GM12878 (cell line): ENCODE data around the gene RIMBP2. TPM values are rescaled to one million over a fixed set of nuclear protein-coding genes. Genes with fewer than 3 reads are reported as not detected.

Source experiments
- ATAC-seq: fragments of 200-7000 bp; cut with Tn5 transposase; 3 replicates; pipeline ENCODE4 v1.9.1; 2020; ENCODE audit warnings: mild to moderate bottlenecking, moderate library complexity
- BruUV-seq: library from RNA; stranded (reverse); fragments of 400-500 nt; replicated peaks from 2 replicates; lab custom pipeline; 2021; lab: Mats Ljungman, UMichigan
- CTCF ChIA-PET: fragments of 300-600 bp; sonication (Branson Sonifier 250); formaldehyde crosslinking; extraction: SDS; loops from one replicate; lab custom pipeline; 2021; ENCODE audit warnings: inconsistent platforms; lab: Yijun Ruan, JAX
- POLR2A ChIA-PET: fragments of 350-600 bp; formaldehyde crosslinking; extraction: SDS; loops from one replicate; lab custom pipeline; 2021; ENCODE audit warnings: inconsistent platforms; lab: Charles Lee
- RAD21 ChIA-PET: fragments of 300-600 bp; sonication (Branson Sonifier 250); formaldehyde crosslinking; loops from one replicate; lab custom pipeline; 2023; ENCODE audit warnings: antibody characterized with exemption; ENCODE audit not compliant: unreplicated experiment; lab: Charles Lee
- SMC1A ChIA-PET: fragments of 300-600 bp; sonication (Branson Sonifier 250); formaldehyde crosslinking; loops from one replicate; lab custom pipeline; 2023; ENCODE audit not compliant: unreplicated experiment, uncharacterized antibody; lab: Charles Lee
- DNase-seq: peaks from one replicate; pipeline ENCODE4 v3.0.0-alpha.2; 2011; ENCODE audit warnings: low read depth, low spot score
- FAIRE-seq: peaks from 3 replicates; lab custom pipeline; 2011; peaks lifted over from hg19 to GRCh38; lab: Jason Lieb, UNC
- H2AFZ ChIP-seq: 2 replicates; pipeline ENCODE4 v1.6.0; 2011; ENCODE audit warnings: low read depth, low read length, control low read depth; ENCODE audit not compliant: control insufficient read depth
- H3K27ac ChIP-seq: 2 replicates; pipeline ENCODE4 v1.5.1; 2011; ENCODE audit warnings: control low read depth; ENCODE audit not compliant: control insufficient read depth, insufficient read depth
- H3K27me3 ChIP-seq, 2 experiments: replicated peaks in 1 of 2; 2 replicates each; pipeline versions ENCODE4 v1.6.0 to v1.6.1; 2011; ENCODE audit warnings: low read length in 1 of 2; ENCODE audit not compliant: control insufficient read depth in 2 of 2, insufficient read depth in 2 of 2
- H3K36me3 ChIP-seq, 2 experiments: 2 replicates each; pipeline ENCODE4 v1.5.1; 2011; ENCODE audit warnings: low read length in 1 of 2; ENCODE audit not compliant: control insufficient read depth in 2 of 2, insufficient read depth in 2 of 2
- H3K4me1 ChIP-seq: 2 replicates; pipeline ENCODE4 v1.6.1; 2011; ENCODE audit warnings: mild to moderate bottlenecking, low read length, moderate library complexity, mixed read lengths; ENCODE audit not compliant: control insufficient read depth, insufficient read depth
- H3K4me2 ChIP-seq: 2 replicates; pipeline ENCODE4 v1.6.0; 2011; ENCODE audit warnings: control low read depth; ENCODE audit not compliant: control insufficient read depth, insufficient read depth
- H3K4me3 ChIP-seq: fragments of 200-600 bp; sonication (generic); 2 replicates; pipeline ENCODE4 v1.5.1; 2016
- H3K79me2 ChIP-seq: 2 replicates; pipeline ENCODE4 v1.6.0; 2011; ENCODE audit warnings: low read length; ENCODE audit not compliant: control insufficient read depth, insufficient read depth
- H3K9ac ChIP-seq: 2 replicates; pipeline ENCODE4 v1.8.0; 2011; ENCODE audit warnings: low read length, control low read depth, mixed read lengths; ENCODE audit not compliant: control insufficient read depth, insufficient read depth
- H3K9me3 ChIP-seq: replicated peaks from 3 replicates; pipeline ENCODE4 v1.5.1; 2011; ENCODE audit warnings: mild to moderate bottlenecking, low read length; ENCODE audit not compliant: control insufficient read depth, insufficient read depth
- H4K20me1 ChIP-seq: 2 replicates; pipeline ENCODE4 v1.6.0; 2011; ENCODE audit not compliant: control insufficient read depth, insufficient read depth
- CBX5 ChIP-seq: sonication (generic); IDR thresholded peaks from 2 replicates; pipeline ENCODE4 v1.6.1; 2016; ENCODE audit warnings: low read depth, moderate library complexity, mild to moderate bottlenecking, inconsistent platforms
- SMAD5 ChIP-seq: IDR thresholded peaks from 2 replicates; pipeline ENCODE4 v1.6.1; 2016; ENCODE audit warnings: antibody characterized with exemption, low read depth
- SP1 ChIP-seq: IDR thresholded peaks from one replicate; pipeline ENCODE4 v1.6.1; 2011; ENCODE audit warnings: low read depth, low read length
- WGBS: methylation state at CpG from one replicate; pipeline ENCODE4 v1.1.6; 2016; ENCODE audit warnings: low lambda C conversion rate; ENCODE audit not compliant: insufficient replicate concordance, insufficient coverage; ENCODE audit errors: missing lambda C conversion rate; 5-methylcytosine and 5-hydroxymethylcytosine counted together
- in situ Hi-C: fragments of 300-500 bp; cut with MboI; formaldehyde crosslinking; loops from 9 replicates; pipeline ENCODE4 v1.14.3; 2018; ENCODE audit warnings: mixed read lengths
- intact Hi-C: fragments of 100-400 bp; cut with micrococcal nuclease; formaldehyde crosslinking; loops from one replicate; pipeline ENCODE4 v1.14.2; 2022; ENCODE audit not compliant: unreplicated experiment
- polyA plus RNA-seq, 11 experiments: library from polyadenylated mRNA; depleted of rRNA in 4 of 11; unstranded in 6 of 11; stranded (reverse) in 5 of 11; fragments of >200 nt; fragmentation: Nextera tagmentation in 4 of 11; fragmentation: Illumina TruSeq in 1 of 11; extraction: Ambion mirVana in 4 of 11; extraction: Trizol in 1 of 11; gene quantifications; 1 replicate in 1 of 11; 2 replicates in 10 of 11; pipeline versions ENCODE4 v1.2.1 to v1.2.3, GENCODE V29; 2011 to 2016; ENCODE audit warnings: inconsistent platforms in 2 of 11, missing spikeins in 2 of 11, low read depth in 1 of 11
- total RNA-seq, 4 experiments: library from RNA; depleted of rRNA in 3 of 4; stranded (reverse); fragments of >200 nt in 3 of 4; fragmentation: Illumina TruSeq in 1 of 4; extraction: Trizol in 1 of 4; gene quantifications; 2 replicates each; pipeline versions ENCODE4 v1.2.1 to v1.2.3, GENCODE V29; 2013 to 2021
- TF ChIP-seq, protein P1 (sequence below): fragments of 450-650 bp; formaldehyde crosslinking; IDR thresholded peaks from 2 replicates; pipeline ENCODE4 v1.5.0; 2022; ENCODE audit warnings: mild to moderate bottlenecking, missing genetic modification characterization
- TF ChIP-seq, protein P2 (sequence below): IDR thresholded peaks from 2 replicates; pipeline ENCODE4 v1.6.1; 2012; ENCODE audit warnings: improper control_type of control experiment, low read depth, low read length; ENCODE audit not compliant: insufficient replicate concordance

The RIMBP2 gene
- total and polyA plus RNA-seq, 10 of the 15 experiments (the other 5 are each of a cell fraction or from before 2014, with no cell fraction given): 0.04 to 2.9 (median 0.07) TPM; not detected in 1

DNA sequence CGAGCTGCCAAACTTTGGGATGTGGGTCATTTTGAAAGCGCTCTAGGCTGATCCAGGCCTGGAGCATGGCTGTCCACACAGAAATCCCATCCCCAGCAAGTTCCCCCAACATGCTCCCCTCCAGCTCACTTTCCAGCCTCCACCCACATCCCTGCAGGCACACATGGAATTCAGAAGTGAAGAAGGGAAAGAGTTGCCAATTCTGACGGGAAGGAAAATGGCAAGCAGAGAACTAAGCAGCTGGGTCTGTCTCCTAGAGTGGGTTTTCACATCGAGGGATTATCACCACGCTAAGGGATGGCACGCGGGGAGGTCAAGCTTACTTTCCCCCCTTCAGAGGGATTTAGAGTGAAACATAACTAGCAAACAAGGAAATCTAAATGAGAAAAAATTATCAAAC lies 142.3 kb downstream of the RIMBP2 start:
- no TSS peak for BruUV-seq

DNA sequence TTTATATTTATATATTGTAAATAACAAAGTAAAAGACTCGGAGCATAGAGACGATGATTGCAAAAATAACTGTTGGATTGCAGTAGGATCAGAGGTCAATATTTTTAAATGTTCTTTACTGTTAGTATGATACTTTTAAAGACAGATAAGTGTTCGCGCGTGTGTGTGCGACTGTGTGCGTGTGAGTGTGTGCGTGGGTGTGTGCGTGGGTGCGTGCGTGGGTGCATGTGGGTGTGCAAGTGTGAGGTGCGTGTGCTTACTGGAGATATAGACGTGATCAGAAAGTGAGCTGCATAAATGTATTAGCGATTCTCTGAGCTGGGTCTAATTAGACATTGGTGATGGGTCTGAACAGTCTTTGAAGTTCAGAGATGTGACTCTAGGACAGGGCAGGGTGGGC lies 142.9 kb downstream of the RIMBP2 start:
- no peaks in the 10 kb centered on the region for H3K79me2 ChIP-seq
- H4K20me1 ChIP-seq: no peaks in the 10 kb centered on the region
- WGBS: 65% methylated on average over 14 of the region's 14 CpGs
- CTCF ChIA-PET: no interaction called here
- RAD21 ChIA-PET: interaction anchor here (1.4 to 1.8 kb wide), 3 partner anchors 15 to 144 kb away, joined by 4 to 6 read pairs (median 5); no protein-coding TSS in a partner anchor
- in situ Hi-C loops (no loop called here), intact Hi-C loops (loop anchor here (10.0 kb wide), 2 partner anchors 142 to 172 kb away; partner anchors contain the start of gene RIMBP2)
- no peak overlapping the region for H3K4me3 ChIP-seq
- H3K27me3 ChIP-seq: no peaks in the 10 kb centered on the region
- H3K9ac ChIP-seq: no peak overlapping the region
- SMC1A ChIA-PET: interaction anchor here (1.2 to 2.1 kb wide), 4 partner anchors 10 to 144 kb away, joined by 4 to 10 read pairs (median 6); no protein-coding TSS in a partner anchor
- peaks cover 4% of the 10 kb centered on the region; the same call in 1 of the 2 replicates for H3K4me1 ChIP-seq
- H3K36me3 ChIP-seq: no peaks in the 10 kb centered on the region
- DNase-seq (no peak), FAIRE-seq (no peak), ATAC-seq (no peak)
- no peak overlapping the region for H3K4me2 ChIP-seq
- no peak overlapping the region for H2AFZ ChIP-seq
- no peaks in the 10 kb centered on the region; the same call in 1 of the 3 replicates for H3K9me3 ChIP-seq
- POLR2A ChIA-PET: no interaction called here
- H3K27ac ChIP-seq: no peak overlapping the region
- no TSS peak for BruUV-seq
- TF ChIP-seq CBX5: no peak
- TF ChIP-seq, protein P1, sequence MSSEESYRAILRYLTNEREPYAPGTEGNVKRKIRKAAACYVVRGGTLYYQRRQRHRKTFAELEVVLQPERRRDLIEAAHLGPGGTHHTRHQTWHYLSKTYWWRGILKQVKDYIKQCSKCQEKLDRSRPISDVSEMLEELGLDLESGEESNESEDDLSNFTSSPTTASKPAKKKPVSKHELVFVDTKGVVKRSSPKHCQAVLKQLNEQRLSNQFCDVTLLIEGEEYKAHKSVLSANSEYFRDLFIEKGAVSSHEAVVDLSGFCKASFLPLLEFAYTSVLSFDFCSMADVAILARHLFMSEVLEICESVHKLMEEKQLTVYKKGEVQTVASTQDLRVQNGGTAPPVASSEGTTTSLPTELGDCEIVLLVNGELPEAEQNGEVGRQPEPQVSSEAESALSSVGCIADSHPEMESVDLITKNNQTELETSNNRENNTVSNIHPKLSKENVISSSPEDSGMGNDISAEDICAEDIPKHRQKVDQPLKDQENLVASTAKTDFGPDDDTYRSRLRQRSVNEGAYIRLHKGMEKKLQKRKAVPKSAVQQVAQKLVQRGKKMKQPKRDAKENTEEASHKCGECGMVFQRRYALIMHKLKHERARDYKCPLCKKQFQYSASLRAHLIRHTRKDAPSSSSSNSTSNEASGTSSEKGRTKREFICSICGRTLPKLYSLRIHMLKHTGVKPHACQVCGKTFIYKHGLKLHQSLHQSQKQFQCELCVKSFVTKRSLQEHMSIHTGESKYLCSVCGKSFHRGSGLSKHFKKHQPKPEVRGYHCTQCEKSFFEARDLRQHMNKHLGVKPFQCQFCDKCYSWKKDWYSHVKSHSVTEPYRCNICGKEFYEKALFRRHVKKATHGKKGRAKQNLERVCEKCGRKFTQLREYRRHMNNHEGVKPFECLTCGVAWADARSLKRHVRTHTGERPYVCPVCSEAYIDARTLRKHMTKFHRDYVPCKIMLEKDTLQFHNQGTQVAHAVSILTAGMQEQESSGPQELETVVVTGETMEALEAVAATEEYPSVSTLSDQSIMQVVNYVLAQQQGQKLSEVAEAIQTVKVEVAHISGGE (CRISPR knock-in tag): no peak
- no peak for TF ChIP-seq SMAD5
- TF ChIP-seq, protein P2, sequence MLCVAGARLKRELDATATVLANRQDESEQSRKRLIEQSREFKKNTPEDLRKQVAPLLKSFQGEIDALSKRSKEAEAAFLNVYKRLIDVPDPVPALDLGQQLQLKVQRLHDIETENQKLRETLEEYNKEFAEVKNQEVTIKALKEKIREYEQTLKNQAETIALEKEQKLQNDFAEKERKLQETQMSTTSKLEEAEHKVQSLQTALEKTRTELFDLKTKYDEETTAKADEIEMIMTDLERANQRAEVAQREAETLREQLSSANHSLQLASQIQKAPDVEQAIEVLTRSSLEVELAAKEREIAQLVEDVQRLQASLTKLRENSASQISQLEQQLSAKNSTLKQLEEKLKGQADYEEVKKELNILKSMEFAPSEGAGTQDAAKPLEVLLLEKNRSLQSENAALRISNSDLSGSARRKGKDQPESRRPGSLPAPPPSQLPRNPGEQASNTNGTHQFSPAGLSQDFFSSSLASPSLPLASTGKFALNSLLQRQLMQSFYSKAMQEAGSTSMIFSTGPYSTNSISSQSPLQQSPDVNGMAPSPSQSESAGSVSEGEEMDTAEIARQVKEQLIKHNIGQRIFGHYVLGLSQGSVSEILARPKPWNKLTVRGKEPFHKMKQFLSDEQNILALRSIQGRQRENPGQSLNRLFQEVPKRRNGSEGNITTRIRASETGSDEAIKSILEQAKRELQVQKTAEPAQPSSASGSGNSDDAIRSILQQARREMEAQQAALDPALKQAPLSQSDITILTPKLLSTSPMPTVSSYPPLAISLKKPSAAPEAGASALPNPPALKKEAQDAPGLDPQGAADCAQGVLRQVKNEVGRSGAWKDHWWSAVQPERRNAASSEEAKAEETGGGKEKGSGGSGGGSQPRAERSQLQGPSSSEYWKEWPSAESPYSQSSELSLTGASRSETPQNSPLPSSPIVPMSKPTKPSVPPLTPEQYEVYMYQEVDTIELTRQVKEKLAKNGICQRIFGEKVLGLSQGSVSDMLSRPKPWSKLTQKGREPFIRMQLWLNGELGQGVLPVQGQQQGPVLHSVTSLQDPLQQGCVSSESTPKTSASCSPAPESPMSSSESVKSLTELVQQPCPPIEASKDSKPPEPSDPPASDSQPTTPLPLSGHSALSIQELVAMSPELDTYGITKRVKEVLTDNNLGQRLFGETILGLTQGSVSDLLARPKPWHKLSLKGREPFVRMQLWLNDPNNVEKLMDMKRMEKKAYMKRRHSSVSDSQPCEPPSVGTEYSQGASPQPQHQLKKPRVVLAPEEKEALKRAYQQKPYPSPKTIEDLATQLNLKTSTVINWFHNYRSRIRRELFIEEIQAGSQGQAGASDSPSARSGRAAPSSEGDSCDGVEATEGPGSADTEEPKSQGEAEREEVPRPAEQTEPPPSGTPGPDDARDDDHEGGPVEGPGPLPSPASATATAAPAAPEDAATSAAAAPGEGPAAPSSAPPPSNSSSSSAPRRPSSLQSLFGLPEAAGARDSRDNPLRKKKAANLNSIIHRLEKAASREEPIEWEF: no peak
- no peak for TF ChIP-seq SP1

More for the DNA sequence above, 142.3 kb downstream of the RIMBP2 start:
- Histone ChIP-seq H4K20me1 (no peaks in the 10 kb centered on the region), H3K4me1 (peaks cover 4% of the 10 kb centered on the region; the same call in 1 of the 2 replicates), H3K27me3 (no peaks in the 10 kb centered on the region), H3K9me3 (no peaks in the 10 kb centered on the region; the same call in 1 of the 3 replicates), H2AFZ (no peak overlapping the region), H3K27ac (peak overlapping the region; percentile 27), H3K9ac (no peak overlapping the region), H3K4me3 (no peak overlapping the region), H3K36me3 (no peaks in the 10 kb centered on the region), H3K79me2 (no peaks in the 10 kb centered on the region), H3K4me2 (no peak overlapping the region)
- no peak for FAIRE-seq
- in situ Hi-C loops: no loop called here
- CTCF ChIA-PET: interaction anchor here (0.7 kb wide), 1 partner anchor 32 kb away, joined by 3 read pairs; no protein-coding TSS in a partner anchor
- SMC1A ChIA-PET: interaction anchor here (0.7 to 2.1 kb wide), 7 partner anchors 9 to 506 kb away, joined by 3 to 10 read pairs (median 5); no protein-coding TSS in a partner anchor
- POLR2A ChIA-PET: no interaction called here
- 35% methylated on average over 7 of the region's 7 CpGs for WGBS
- intact Hi-C loops: loop anchor here (10.0 kb wide), 2 partner anchors 141 to 171 kb away; partner anchors contain the start of gene RIMBP2
- no peak for DNase-seq
- no peak for ATAC-seq
- RAD21 ChIA-PET: interaction anchor here (0.6 to 1.8 kb wide), 5 partner anchors 15 to 143 kb away, joined by 3 to 6 read pairs (median 4); no protein-coding TSS in a partner anchor
- no peak for TF ChIP-seq SP1
